Heart left ventricle (tissue), 16 donors: ENCODE measurements around the gene MAP3K20. TPM values are rescaled to one million over a fixed set of nuclear protein-coding genes. Genes with fewer than 3 reads are reported as not detected.

Source experiments
- ATAC-seq, 4 donors: fragments of 200-7000 bp; cut with Tn5 transposase; one replicate each; pipeline ENCODE4 v1.9.1; 2020 to 2022; ENCODE audit warnings: moderate library complexity in 4 of 4, mild to moderate bottlenecking in 3 of 4, moderate number of reproducible peaks in 1 of 4
- DNase-seq, 5 donors: peaks; one replicate each; pipeline ENCODE4 v3.0.0-alpha.2; 2020
- H3K27ac ChIP-seq, 12 donors: fragments of 200-600 bp; sonication (generic) in 4 of 12; one replicate each; pipeline versions ENCODE4 v1.5.0 to v1.8.0; 2016 to 2022; ENCODE audit warnings: mild to moderate bottlenecking in 2 of 12
- H3K27me3 ChIP-seq, 9 donors: fragments of 200-600 bp; sonication (generic) in 2 of 9; one replicate each; pipeline versions ENCODE4 v1.5.1 to v1.8.0; 2016 to 2022; ENCODE audit warnings: mild to moderate bottlenecking in 3 of 9
- H3K36me3 ChIP-seq, 9 donors: fragments of 200-600 bp; sonication (generic) in 2 of 9; one replicate each; pipeline versions ENCODE4 v1.5.0 to v1.8.0; 2018 to 2022; ENCODE audit warnings: mild to moderate bottlenecking in 2 of 9
- H3K4me1 ChIP-seq, 12 donors: fragments of 200-600 bp; sonication (generic) in 4 of 12; one replicate each; pipeline versions ENCODE4 v1.5.0 to v1.8.0; 2016 to 2022; ENCODE audit warnings: mild to moderate bottlenecking in 3 of 12
- H3K4me3 ChIP-seq, 12 donors: fragments of 200-600 bp; sonication (generic) in 4 of 12; one replicate each; pipeline versions ENCODE4 v1.5.0 to v1.8.0; 2017 to 2022; ENCODE audit warnings: mild to moderate bottlenecking in 9 of 12, moderate library complexity in 4 of 12
- H3K9me3 ChIP-seq, 12 donors: fragments of 200-600 bp; sonication (generic) in 4 of 12; one replicate each; pipeline versions ENCODE4 v1.5.0 to v1.8.0; 2016 to 2022; ENCODE audit warnings: mild to moderate bottlenecking in 1 of 12
- POLR2A ChIP-seq, 2 donors: fragments of 450-650 bp; IDR thresholded peaks; one replicate each; pipeline ENCODE4 v1.6.1; 2017; ENCODE audit warnings: antibody characterized with exemption in 2 of 2, mild to moderate bottlenecking in 2 of 2, moderate library complexity in 2 of 2
- WGBS, 4 donors: extraction: QIAGEN DNeasy Blood & Tissue Kit in 2 of 4; methylation state at CpG; one replicate each; pipeline versions ENCODE4 v1.1.5 to v1.1.7; 2013 to 2018; 5-methylcytosine and 5-hydroxymethylcytosine counted together
- intact Hi-C, 10 donors: fragments of 100-400 bp; cut with DNase I; formaldehyde crosslinking; loops; one replicate each; pipeline versions ENCODE4 v1.11.1 to v1.14.2; 2022
- polyA plus RNA-seq, 2 donors: library from polyadenylated mRNA; stranded (reverse); fragments of 200-250 nt; gene quantifications; one replicate each; pipeline ENCODE4 v1.2.3, GENCODE V29; 2013
- total RNA-seq, 9 donors: library from RNA; depleted of rRNA in 2 of 9; stranded (reverse); fragments of >200 nt in 2 of 9; fragmentation: NEBNext Ultra II Directional in 3 of 9; extraction: Animal tissue kit (Norgen Biotek cat#: 25700) in 3 of 9; gene quantifications; one replicate each; pipeline versions ENCODE4 v1.1.0 to v1.2.4, GENCODE V29; 2016 to 2023
- TF ChIP-seq, protein P1 (sequence below), 12 donors: fragments of 200-600 bp; sonication (generic) in 4 of 12; IDR thresholded peaks; one replicate each; pipeline versions ENCODE4 v1.5.0 to v1.8.0; 2018 to 2022; ENCODE audit warnings: antibody characterized with exemption in 12 of 12, mild to moderate bottlenecking in 5 of 12
- donor health status: ischemic (EF 13 %, LVEDD 7.1; RV severe dilation, severe dysfunction).
- donor health status: healthy with polysubstance abuse.
- donor health status: DM: no; HTN: yes; CAD: no.
- donor health status: DM: no; HTN: no; CAD: no.
- donor health status: ischemic (EF 25% LVEDD 6.9; RV normal size, moderate dysfunction).
- donor health status: ischemic (EF 25% LVEDD 5.7; RV mildly dilated, moderate dysfunction).
- donor health status: healthy.
- donor health status: DM: yes; HTN: yes; CAD: no.
- donor health status: ischemic (EF 35%, LVEDD 5.7; RV mildly dilated, moderate dysfunction).
- donor health status: nonischemic (EF 11% LVEDD 7.7; RV severe dilation, severe dysfunction).
- donor health status: DM: yes; HTN: yes; CAD: no.
- donor health status: PGD.
- donor health status: ischemic (EF 29% LVEDD 5.4; RV normal size, mild dysfunction).
- donor health status: nonischemic (EF 23%, LVEDD 6.1; RV moderate dilation, normal function).

The MAP3K20 gene
- total and polyA plus RNA-seq, 11 donors = 98.6 to 487 (median 355) TPM

DNA sequence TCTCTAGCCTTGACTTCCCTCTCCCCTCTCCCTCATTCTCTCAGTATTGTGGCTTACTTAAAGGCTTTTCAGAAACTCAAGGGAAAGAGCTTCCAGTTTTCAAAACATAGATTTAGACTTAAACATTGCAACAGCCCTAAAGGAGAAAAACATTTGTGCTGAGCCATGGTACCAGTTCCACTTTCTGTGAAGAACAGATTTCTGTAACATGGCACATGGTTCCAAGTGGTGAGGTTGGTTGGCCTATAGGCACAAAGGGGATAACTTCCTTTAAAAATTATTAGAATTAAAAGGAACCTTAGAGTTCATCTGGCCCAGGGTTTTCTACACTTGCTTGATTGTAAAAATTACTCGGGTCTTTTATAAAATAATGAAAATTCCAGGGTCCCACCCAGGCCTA is 140.4 kb downstream of the MAP3K20 start:
- DNase-seq (no peak), ATAC-seq (no peak)
- TF ChIP-seq, protein P1, sequence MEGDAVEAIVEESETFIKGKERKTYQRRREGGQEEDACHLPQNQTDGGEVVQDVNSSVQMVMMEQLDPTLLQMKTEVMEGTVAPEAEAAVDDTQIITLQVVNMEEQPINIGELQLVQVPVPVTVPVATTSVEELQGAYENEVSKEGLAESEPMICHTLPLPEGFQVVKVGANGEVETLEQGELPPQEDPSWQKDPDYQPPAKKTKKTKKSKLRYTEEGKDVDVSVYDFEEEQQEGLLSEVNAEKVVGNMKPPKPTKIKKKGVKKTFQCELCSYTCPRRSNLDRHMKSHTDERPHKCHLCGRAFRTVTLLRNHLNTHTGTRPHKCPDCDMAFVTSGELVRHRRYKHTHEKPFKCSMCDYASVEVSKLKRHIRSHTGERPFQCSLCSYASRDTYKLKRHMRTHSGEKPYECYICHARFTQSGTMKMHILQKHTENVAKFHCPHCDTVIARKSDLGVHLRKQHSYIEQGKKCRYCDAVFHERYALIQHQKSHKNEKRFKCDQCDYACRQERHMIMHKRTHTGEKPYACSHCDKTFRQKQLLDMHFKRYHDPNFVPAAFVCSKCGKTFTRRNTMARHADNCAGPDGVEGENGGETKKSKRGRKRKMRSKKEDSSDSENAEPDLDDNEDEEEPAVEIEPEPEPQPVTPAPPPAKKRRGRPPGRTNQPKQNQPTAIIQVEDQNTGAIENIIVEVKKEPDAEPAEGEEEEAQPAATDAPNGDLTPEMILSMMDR (IDR thresholded peaks at IDR 0.05) = no peak
- no peak for TF ChIP-seq POLR2A (IDR thresholded peaks at IDR 0.05)
- H3K36me3 ChIP-seq = peaks cover 0 to 16% (median 4%) of the 10 kb centered on the region in 9 donors
- intact Hi-C loops = loop anchor here in 4 of 10 donors (10.0 kb wide), 3 partner anchors 411 to 1129 kb away; no protein-coding TSS in a partner anchor
- H3K27me3 ChIP-seq = no peaks in the 10 kb centered on the region
- 90 to 97% (median 91%) methylated on average over 1 of the region's 1 CpG for WGBS, 4 donors
- H3K4me3 ChIP-seq = no peak overlapping the region
- H3K9me3 ChIP-seq = no peaks in the 10 kb centered on the region
- H3K27ac ChIP-seq = peak overlapping the region in 2 of 12 donors; percentile 1 to 79
- H3K4me1 ChIP-seq = peaks cover 0 to 40% (median 17%) of the 10 kb centered on the region in 12 donors

DNA sequence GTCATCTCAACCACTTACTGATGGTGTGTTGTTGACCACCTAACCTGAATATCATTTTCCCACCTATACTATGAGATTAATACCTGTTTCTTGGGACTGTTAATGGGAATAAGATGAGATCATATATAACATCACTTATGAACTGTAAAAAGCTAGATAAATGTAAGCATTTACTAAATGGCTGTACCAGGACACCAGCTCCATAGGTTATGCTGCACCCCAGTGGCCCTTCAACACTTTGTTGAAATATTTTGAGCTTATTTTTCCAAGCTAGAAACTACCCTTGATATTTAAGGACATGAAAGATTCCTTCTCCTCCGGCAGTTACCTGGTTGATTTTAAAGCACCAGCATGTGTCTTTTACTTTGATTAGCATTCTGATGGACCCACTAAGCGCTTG is 141.0 kb downstream of the MAP3K20 start:
- H3K4me3 ChIP-seq = no peak overlapping the region
- intact Hi-C loops = loop anchor here in 4 of 10 donors (10.0 kb wide), 3 partner anchors 412 to 1128 kb away; no protein-coding TSS in a partner anchor
- ATAC-seq = no peak
- WGBS, 4 donors = 70 to 97% (median 94%) methylated on average over 2 of the region's 2 CpGs
- peaks cover 0 to 37% (median 17%) of the 10 kb centered on the region in 12 donors for H3K4me1 ChIP-seq
- DNase-seq = no peak
- TF ChIP-seq POLR2A (IDR thresholded peaks at IDR 0.05) = no peak
- TF ChIP-seq, protein P1 (IDR thresholded peaks at IDR 0.05) = no peak
- peak overlapping the region in 1 of 12 donors; percentile 79 for H3K27ac ChIP-seq
- H3K27me3 ChIP-seq = no peaks in the 10 kb centered on the region
- H3K36me3 ChIP-seq = peaks cover 0 to 16% (median 6%) of the 10 kb centered on the region in 9 donors
- no peaks in the 10 kb centered on the region for H3K9me3 ChIP-seq

DNA sequence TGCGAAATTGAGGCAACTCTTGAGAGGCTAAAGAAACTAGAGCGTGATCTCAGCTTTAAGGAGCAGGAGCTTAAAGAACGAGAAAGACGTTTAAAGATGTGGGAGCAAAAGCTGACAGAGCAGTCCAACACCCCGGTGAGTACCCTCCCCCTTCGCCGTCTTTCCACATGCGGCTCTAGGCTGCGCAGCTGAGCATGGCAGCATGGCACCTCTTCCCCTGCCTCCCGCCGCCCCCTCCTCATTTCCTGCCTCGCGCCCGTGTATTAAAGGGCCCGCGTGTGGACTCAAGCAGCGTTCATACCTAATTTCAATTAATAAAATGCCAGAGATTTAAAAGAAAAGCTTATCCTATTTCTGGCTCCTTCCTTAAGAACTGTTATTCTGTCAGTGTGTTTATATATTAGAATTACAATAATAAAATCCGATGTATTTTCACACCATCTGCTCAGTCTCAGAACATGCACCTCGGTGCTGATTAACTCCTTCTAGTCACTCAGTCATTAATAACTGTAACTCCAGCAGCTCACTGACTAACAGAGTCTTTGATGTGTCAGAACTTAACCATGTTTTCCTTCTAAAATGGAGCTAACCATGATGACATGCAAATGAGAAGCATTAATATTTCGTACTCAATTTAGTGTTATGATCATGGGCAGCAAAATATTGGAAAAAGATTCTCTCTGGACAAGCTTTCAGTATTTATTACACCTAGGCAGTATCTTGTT is 141.6 kb downstream of the MAP3K20 start:
- ATAC-seq (no peak), DNase-seq (no peak)
- no peaks in the 10 kb centered on the region for H3K27me3 ChIP-seq
- 81 to 86% (median 84%) methylated on average over 20 of the region's 20 CpGs for WGBS, 4 donors
- H3K4me3 ChIP-seq = no peak overlapping the region
- H3K9me3 ChIP-seq = no peaks in the 10 kb centered on the region
- peaks cover 0 to 16% (median 12%) of the 10 kb centered on the region in 9 donors for H3K36me3 ChIP-seq
- peaks cover 0 to 37% (median 17%) of the 10 kb centered on the region in 12 donors for H3K4me1 ChIP-seq
- peak overlapping the region in 5 of 12 donors; percentile 15 to 79 (median 56) for H3K27ac ChIP-seq
- no peak for TF ChIP-seq POLR2A (IDR thresholded peaks at IDR 0.05)
- TF ChIP-seq, protein P1 (IDR thresholded peaks at IDR 0.05) = no peak
- intact Hi-C loops = loop anchor here in 4 of 10 donors (10.0 kb wide), 3 partner anchors 412 to 1128 kb away; no protein-coding TSS in a partner anchor

DNA sequence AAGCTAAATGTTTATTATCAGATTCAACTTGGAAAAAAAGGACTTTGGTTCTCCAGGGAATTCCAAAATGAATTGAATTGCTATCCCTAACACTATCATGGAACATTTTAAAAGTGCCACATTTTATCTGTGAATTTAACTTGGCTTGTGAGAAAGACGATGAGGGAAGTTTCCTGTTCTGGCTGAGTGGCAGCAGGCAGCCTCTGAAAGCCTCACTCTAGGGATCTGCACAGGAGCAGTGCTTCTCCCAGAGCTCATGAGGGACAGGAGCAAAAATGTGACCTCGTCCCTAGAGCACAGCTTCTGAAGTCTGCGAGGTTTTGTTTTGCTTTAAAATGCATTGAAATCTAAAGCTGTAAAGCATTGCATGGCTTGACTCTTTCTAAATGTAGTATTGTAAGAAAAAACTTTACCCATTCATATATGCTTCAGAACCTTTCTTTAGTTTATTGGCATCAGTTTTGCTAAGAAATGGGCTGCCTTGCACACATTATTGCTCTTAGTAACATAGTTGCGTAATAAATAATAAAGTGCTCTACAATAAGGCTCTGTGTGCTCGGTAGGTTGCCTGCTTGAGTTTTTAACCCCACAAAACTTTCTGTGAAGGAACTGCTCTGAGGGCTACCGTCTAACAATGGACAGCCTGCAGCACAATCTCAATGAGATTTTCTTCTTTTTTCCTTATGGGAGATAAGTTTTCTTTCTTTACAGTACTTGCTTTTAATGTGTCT is 142.8 kb downstream of the MAP3K20 start:
- 27 to 32% (median 30%) methylated on average over 6 of the region's 6 CpGs for WGBS, 4 donors
- Histone ChIP-seq H3K4me1 (peaks cover 0 to 37% (median 17%) of the 10 kb centered on the region in 12 donors), H3K9me3 (no peaks in the 10 kb centered on the region), H3K27ac (peak overlapping the region in 11 of 12 donors; percentile 9 to 79 (median 38)), H3K36me3 (peaks cover 0 to 24% (median 10%) of the 10 kb centered on the region in 9 donors), H3K4me3 (peak overlapping the region in 1 of 12 donors; percentile 7), H3K27me3 (no peaks in the 10 kb centered on the region)
- peak in 2 of 5 donors; percentile 32 to 42 for DNase-seq
- TF ChIP-seq, protein P1 (IDR thresholded peaks at IDR 0.05) = no peak
- no peak for TF ChIP-seq POLR2A (IDR thresholded peaks at IDR 0.05)
- intact Hi-C loops = loop anchor here in 5 of 10 donors (2.0 to 10.0 kb wide), 4 partner anchors 192 to 1126 kb away; no protein-coding TSS in a partner anchor
- ATAC-seq = peak; percentile 63 to 82 (median 70)
